T-helper 17 cell (primary cell): ENCODE results near the gene FAM118A. TPM values are rescaled to one million over a fixed set of nuclear protein-coding genes. Genes with fewer than 3 reads are reported as not detected.

Source experiments
- ATAC-seq: fragments of 150-1000 bp; cut with Tn5 transposase; 2 replicates; pipeline ENCODE4 v1.10.0; 2021; ENCODE audit warnings: mild to moderate bottlenecking, moderate library complexity
- DNase-seq, 3 donors: peaks; one replicate each; pipeline versions ENCODE4 v3.0.0 to v3.0.0-alpha.2; 2020 to 2021
- H3K9me3 ChIP-seq: one replicate; pipeline ENCODE4 v1.7.0; 2013; ENCODE audit warnings: low read length, mild to moderate bottlenecking; ENCODE audit not compliant: control insufficient read depth, poor library complexity, severe bottlenecking
- H3K27ac Mint-ChIP-seq: one replicate; pipeline ENCODE4 v1.8.0; 2022; ENCODE audit warnings: mild to moderate bottlenecking, moderate library complexity, mixed read lengths
- H3K27me3 Mint-ChIP-seq: one replicate; pipeline ENCODE4 v1.8.0; 2022; ENCODE audit warnings: mixed read lengths
- H3K36me3 Mint-ChIP-seq: one replicate; pipeline ENCODE4 v1.8.0; 2022; ENCODE audit warnings: low read depth, mixed read lengths
- H3K4me1 Mint-ChIP-seq: one replicate; pipeline ENCODE4 v1.8.0; 2022; ENCODE audit warnings: mild to moderate bottlenecking, mixed read lengths
- H3K4me3 Mint-ChIP-seq: one replicate; pipeline ENCODE4 v1.8.0; 2022; ENCODE audit warnings: mild to moderate bottlenecking, moderate library complexity, mixed read lengths
- total RNA-seq, 4 donors: library from RNA in 2 of 4; stranded (reverse) in 2 of 4; gene quantifications; one replicate each; pipeline ENCODE4 v1.2.3 and lab custom pipeline; 2022 to 2026

Gene FAM118A
- total RNA-seq, 2 donors from 2014 or later, result 162 to 200 TPM

GRCh38 chr22:45306139-45306538, 3.6 kb upstream of the FAM118A start:
- H3K9me3 ChIP-seq, result no peaks in the 10 kb centered on the region
- Mint-ChIP-seq H3K36me3 (no peaks in the 10 kb centered on the region), H3K4me3 (no peak overlapping the region), H3K4me1 (peaks cover 17% of the 10 kb centered on the region), H3K27ac (peak overlapping the region; percentile 54), H3K27me3 (no peaks in the 10 kb centered on the region)
- ATAC-seq (no peak), DNase-seq (no peak)

- Mint-ChIP-seq H3K4me1 (peaks cover 34% of the 10 kb centered on the region), H3K27ac (peak overlapping the region; percentile 100), H3K36me3 (no peaks in the 10 kb centered on the region), H3K27me3 (no peaks in the 10 kb centered on the region), H3K4me3 (peak overlapping the region; percentile 93)
- ATAC-seq (no peak), DNase-seq (no peak)
- H3K9me3 ChIP-seq, result no peaks in the 10 kb centered on the region
Observed at GRCh38 chr22:45308391-45308956, 1.3 kb upstream of the FAM118A start.

GRCh38 chr22:45308957-45309421, 745 bp upstream of the FAM118A start:
- ATAC-seq (no peak), DNase-seq (no peak)

GRCh38 chr22:45310331-45310976, 720 bp downstream of the FAM118A start:
- ATAC-seq (no peak), DNase-seq (no peak)
- no peaks in the 10 kb centered on the region for H3K9me3 ChIP-seq
- Mint-ChIP-seq H3K27me3 (no peaks in the 10 kb centered on the region), H3K4me1 (peaks cover 49% of the 10 kb centered on the region), H3K4me3 (peak overlapping the region; percentile 93), H3K36me3 (no peaks in the 10 kb centered on the region), H3K27ac (peak overlapping the region; percentile 100)

More at GRCh38 chr22:45308957-45309421, 745 bp upstream of the FAM118A start:
- peaks cover 36% of the 10 kb centered on the region for H3K4me1 Mint-ChIP-seq
- no peaks in the 10 kb centered on the region for H3K9me3 ChIP-seq
- no peaks in the 10 kb centered on the region for H3K27me3 Mint-ChIP-seq
- H3K4me3 Mint-ChIP-seq, result peak overlapping the region; percentile 93
- peak overlapping the region; percentile 100 for H3K27ac Mint-ChIP-seq
- no peaks in the 10 kb centered on the region for H3K36me3 Mint-ChIP-seq

- H3K27ac Mint-ChIP-seq, result peak overlapping the region; percentile 100
- DNase-seq, result no peak
- H3K9me3 ChIP-seq, result no peaks in the 10 kb centered on the region
- H3K4me3 Mint-ChIP-seq, result peak overlapping the region; percentile 93
- no peaks in the 10 kb centered on the region for H3K36me3 Mint-ChIP-seq
- no peaks in the 10 kb centered on the region for H3K27me3 Mint-ChIP-seq
- ATAC-seq, result no peak
- H3K4me1 Mint-ChIP-seq, result peaks cover 55% of the 10 kb centered on the region
Observed at GRCh38 chr22:45310977-45311531, 1.3 kb downstream of the FAM118A start.

GRCh38 chr22:45312415-45312814, 2.7 kb downstream of the FAM118A start:
- ATAC-seq (no peak), DNase-seq (no peak)
- no peaks in the 10 kb centered on the region for H3K9me3 ChIP-seq
- H3K27ac Mint-ChIP-seq, result peak overlapping the region; percentile 100
- H3K27me3 Mint-ChIP-seq, result no peaks in the 10 kb centered on the region
- no peaks in the 10 kb centered on the region for H3K36me3 Mint-ChIP-seq
- H3K4me1 Mint-ChIP-seq, result peaks cover 59% of the 10 kb centered on the region
- H3K4me3 Mint-ChIP-seq, result no peak overlapping the region

- DNase-seq (no peak), ATAC-seq (no peak)
- Mint-ChIP-seq H3K27me3 (no peaks in the 10 kb centered on the region), H3K36me3 (no peaks in the 10 kb centered on the region), H3K4me3 (no peak overlapping the region), H3K27ac (peak overlapping the region; percentile 100), H3K4me1 (peaks cover 64% of the 10 kb centered on the region)
- H3K9me3 ChIP-seq, result no peaks in the 10 kb centered on the region
Observed at GRCh38 chr22:45312856-45313255, 3.1 kb downstream of the FAM118A start.

GRCh38 chr22:45314054-45314721, 4.5 kb downstream of the FAM118A start:
- Mint-ChIP-seq H3K4me1 (peaks cover 70% of the 10 kb centered on the region), H3K36me3 (no peaks in the 10 kb centered on the region), H3K4me3 (peak overlapping the region; percentile 58), H3K27me3 (no peaks in the 10 kb centered on the region), H3K27ac (peak overlapping the region; percentile 100)
- DNase-seq (no peak), ATAC-seq (no peak)
- no peaks in the 10 kb centered on the region for H3K9me3 ChIP-seq

GRCh38 chr22:45314786-45315185, 5.1 kb downstream of the FAM118A start:
- H3K36me3 Mint-ChIP-seq, result no peaks in the 10 kb centered on the region
- H3K4me3 Mint-ChIP-seq, result peak overlapping the region; percentile 58
- peak overlapping the region; percentile 100 for H3K27ac Mint-ChIP-seq
- H3K4me1 Mint-ChIP-seq, result peaks cover 73% of the 10 kb centered on the region
- ATAC-seq, result no peak
- no peaks in the 10 kb centered on the region for H3K27me3 Mint-ChIP-seq
- no peak for DNase-seq
- H3K9me3 ChIP-seq, result no peaks in the 10 kb centered on the region

GRCh38 chr22:45316796-45317526, 7.2 kb downstream of the FAM118A start:
- Mint-ChIP-seq H3K4me3 (peak overlapping the region; percentile 90), H3K36me3 (no peaks in the 10 kb centered on the region), H3K27ac (peak overlapping the region; percentile 100), H3K27me3 (no peaks in the 10 kb centered on the region), H3K4me1 (peaks cover 72% of the 10 kb centered on the region)
- ATAC-seq (no peak), DNase-seq (no peak)
- H3K9me3 ChIP-seq, result no peaks in the 10 kb centered on the region

GRCh38 chr22:45317551-45318167, 7.9 kb downstream of the FAM118A start:
- H3K9me3 ChIP-seq, result no peaks in the 10 kb centered on the region
- Mint-ChIP-seq H3K27me3 (no peaks in the 10 kb centered on the region), H3K4me3 (peak overlapping the region; percentile 90), H3K27ac (peak overlapping the region; percentile 100), H3K4me1 (peaks cover 65% of the 10 kb centered on the region), H3K36me3 (no peaks in the 10 kb centered on the region)
- peak; percentile 34 for ATAC-seq
- peak in 1 of 3 donors; percentile 34 for DNase-seq

- ATAC-seq, result peak; percentile 70
- DNase-seq, result peak; percentile 67 to 79 (median 77)
- Mint-ChIP-seq H3K27ac (peak overlapping the region; percentile 100), H3K4me3 (peak overlapping the region; percentile 90), H3K4me1 (peaks cover 62% of the 10 kb centered on the region), H3K27me3 (no peaks in the 10 kb centered on the region), H3K36me3 (no peaks in the 10 kb centered on the region)
- H3K9me3 ChIP-seq, result no peaks in the 10 kb centered on the region
Observed at GRCh38 chr22:45318168-45318557, 8.4 kb downstream of the FAM118A start.
